ENCODE measurements around the gene OSBPL10. TPM values are rescaled to one million over a fixed set of nuclear protein-coding genes. Genes with fewer than 3 reads are reported as not detected.

OSBPL10 gene
- polyA plus RNA-seq, 1 experiment: 11.2 TPM

DNA sequence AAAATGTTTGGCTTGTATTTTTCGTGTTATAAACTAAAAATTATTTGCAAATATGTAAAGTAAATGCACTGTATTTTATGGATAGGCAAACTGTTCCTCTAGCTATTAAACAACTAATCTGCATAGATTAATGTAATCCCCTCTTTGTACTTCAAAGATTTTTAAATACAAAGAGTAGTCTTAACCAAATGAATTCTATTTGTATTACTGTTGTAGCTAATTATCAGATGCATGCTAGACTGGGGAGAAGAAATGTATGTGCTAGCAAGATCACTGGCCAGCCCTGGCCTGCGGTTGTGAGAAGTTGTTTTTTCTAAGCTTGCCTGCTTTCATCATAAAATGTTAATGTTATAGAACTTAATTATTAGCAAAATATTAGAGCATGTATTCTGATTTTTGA lies 355.7 kb downstream of the OSBPL10 start:
- CTCF ChIA-PET: interaction anchor here (1.8 kb wide), 1 partner anchor 11 kb away, joined by 5 read pairs; no protein-coding TSS in a partner anchor
- no peaks in the 10 kb centered on the region for H3K27me3 ChIP-seq (ENCODE audit: control insufficient read depth, insufficient read depth, low read length)
- POLR2A ChIA-PET: no interaction called here
- no peak for TF ChIP-seq CTCF (IDR thresholded peaks at IDR 0.05; ENCODE audit: insufficient read depth, low read depth, low read length)
- no peaks in the 10 kb centered on the region; the same call in 1 of the 2 replicates for H3K36me3 ChIP-seq (ENCODE audit: control insufficient read depth, insufficient read depth, low read length)
- H3K4me3 ChIP-seq (ENCODE audit: low read depth, low read length): no peak overlapping the region
- no peak for DNase-seq (ENCODE audit: low read depth)

DNA sequence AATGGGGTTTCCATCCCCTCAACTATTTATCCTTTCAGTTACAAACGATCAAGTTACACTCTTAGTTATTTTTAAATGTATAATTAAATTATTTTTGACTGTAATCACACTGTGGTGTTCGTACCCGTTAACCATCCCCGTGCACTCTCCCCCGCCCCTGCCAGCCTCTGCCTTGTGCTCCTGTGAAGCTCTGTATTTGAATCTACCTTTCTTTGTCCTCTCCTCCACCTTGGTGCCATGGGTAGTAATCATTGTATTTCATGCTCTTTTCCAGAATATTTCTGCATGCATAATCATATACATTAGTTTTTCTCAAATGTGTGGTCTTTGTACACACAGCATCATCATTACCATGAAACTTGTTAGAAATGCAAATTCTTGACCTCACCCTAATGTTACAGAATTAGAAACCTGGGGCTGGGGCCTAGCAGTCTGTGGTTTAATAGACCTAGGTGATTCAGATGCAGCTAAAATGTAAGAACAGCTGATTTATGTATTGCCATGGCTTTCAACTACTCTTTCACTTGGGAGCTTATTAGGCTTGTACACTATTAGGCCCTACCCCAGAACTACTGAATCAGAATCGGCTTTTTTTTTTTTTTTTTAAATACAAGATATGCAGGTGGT lies 356.9 kb downstream of the OSBPL10 start:
- CTCF ChIA-PET: interaction anchor here (1.8 kb wide), 1 partner anchor 10 kb away, joined by 5 read pairs; no protein-coding TSS in a partner anchor

GRCh38 chr3:31622636-31623288 lies 358.3 kb downstream of the OSBPL10 start:
- TF ChIP-seq CTCF (IDR thresholded peaks at IDR 0.05; ENCODE audit: insufficient read depth, low read depth, low read length): no peak
- H3K4me3 ChIP-seq (ENCODE audit: low read depth, low read length): no peak overlapping the region
- DNase-seq (ENCODE audit: low read depth): no peak
- no peaks in the 10 kb centered on the region for H3K27me3 ChIP-seq (ENCODE audit: control insufficient read depth, insufficient read depth, low read length)
- H3K36me3 ChIP-seq (ENCODE audit: control insufficient read depth, insufficient read depth, low read length): no peaks in the 10 kb centered on the region; the same call in 1 of the 2 replicates
- ChIA-PET POLR2A (no interaction called here), CTCF (interaction anchor here (0.7 kb wide), 1 partner anchor 11 kb away, joined by 3 read pairs; no protein-coding TSS in a partner anchor)

More for the DNA sequence above, 356.9 kb downstream of the OSBPL10 start:
- H3K4me3 ChIP-seq (ENCODE audit: low read depth, low read length): no peak overlapping the region
- no peaks in the 10 kb centered on the region for H3K27me3 ChIP-seq (ENCODE audit: control insufficient read depth, insufficient read depth, low read length)
- H3K36me3 ChIP-seq (ENCODE audit: control insufficient read depth, insufficient read depth, low read length): no peaks in the 10 kb centered on the region; the same call in 1 of the 2 replicates
- no peak for DNase-seq (ENCODE audit: low read depth)
- TF ChIP-seq CTCF (IDR thresholded peaks at IDR 0.05; ENCODE audit: insufficient read depth, low read depth, low read length): no peak
- POLR2A ChIA-PET: no interaction called here

DNA sequence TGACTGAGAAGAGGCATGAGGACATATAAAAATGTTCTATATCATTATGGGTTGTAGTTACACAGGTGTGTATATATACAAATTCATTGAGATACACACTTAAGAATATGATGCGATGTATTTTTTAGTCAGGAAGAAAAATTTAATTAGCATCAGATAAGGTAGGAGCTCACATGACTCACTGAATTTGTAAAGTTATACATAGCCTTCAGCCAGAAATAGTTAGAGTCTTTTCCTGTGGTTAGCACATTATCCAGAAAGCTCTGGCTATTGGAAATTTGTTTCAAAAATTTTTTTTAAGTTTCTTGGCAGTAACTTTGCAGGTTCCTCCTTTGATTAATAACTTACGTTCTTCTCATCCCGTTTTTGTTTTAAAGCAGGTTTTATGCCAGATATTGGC lies 359.7 kb downstream of the OSBPL10 start:
- TF ChIP-seq CTCF (IDR thresholded peaks at IDR 0.05; ENCODE audit: insufficient read depth, low read depth, low read length): no peak
- no peak for DNase-seq (ENCODE audit: low read depth)
- H3K4me3 ChIP-seq (ENCODE audit: low read depth, low read length): no peak overlapping the region
- no peaks in the 10 kb centered on the region; the same call in 1 of the 2 replicates for H3K36me3 ChIP-seq (ENCODE audit: control insufficient read depth, insufficient read depth, low read length)
- H3K27me3 ChIP-seq (ENCODE audit: control insufficient read depth, insufficient read depth, low read length): no peaks in the 10 kb centered on the region
- POLR2A ChIA-PET: no interaction called here
- CTCF ChIA-PET: no interaction called here

- DNase-seq (ENCODE audit: low read depth): no peak
- ChIA-PET POLR2A (no interaction called here), CTCF (no interaction called here)
- Histone ChIP-seq H3K27me3 (ENCODE audit: control insufficient read depth, insufficient read depth, low read length) (no peaks in the 10 kb centered on the region), H3K36me3 (ENCODE audit: control insufficient read depth, insufficient read depth, low read length) (no peaks in the 10 kb centered on the region; the same call in 1 of the 2 replicates), H3K4me3 (ENCODE audit: low read depth, low read length) (no peak overlapping the region)
- TF ChIP-seq CTCF (IDR thresholded peaks at IDR 0.05; ENCODE audit: insufficient read depth, low read depth, low read length): no peak
Observed at GRCh38 chr3:31620656-31621055, 360.4 kb downstream of the OSBPL10 start.
